ENCODE measurements around the gene PSTPIP1. TPM values are rescaled to one million over a fixed set of nuclear protein-coding genes. Genes with fewer than 3 reads are reported as not detected.

PSTPIP1 gene
- total RNA-seq, 3 donors from 2014 or later (not counting 1 experiment from before 2014, with no cell fraction given): 218 to 316 (median 228) TPM

GRCh38 chr15:77009176-77009575 lies 14.2 kb downstream of the PSTPIP1 start:
- peak overlapping the region; percentile 85 to 96 for H3K27ac Mint-ChIP-seq
- Histone ChIP-seq H3K27me3 (ENCODE audit: control insufficient read depth, insufficient read depth, low read length) (no peaks in the 10 kb centered on the region), H3K9me3 (ENCODE audit: control insufficient read depth, insufficient read depth, low read length) (no peaks in the 10 kb centered on the region), H3K36me3 (ENCODE audit: control insufficient read depth, insufficient read depth, low read length) (peaks cover 33% of the 10 kb centered on the region), H3K27ac (ENCODE audit: low read length) (peak overlapping the region; percentile 29), H3K4me3 (ENCODE audit: low read length) (no peak overlapping the region), H3K4me1 (ENCODE audit: control insufficient read depth, insufficient read depth, low read length) (peaks cover 86% of the 10 kb centered on the region)
- peaks cover 65 to 81% of the 10 kb centered on the region in 2 donors for H3K4me1 Mint-ChIP-seq
- H3K4me3 Mint-ChIP-seq: peak overlapping the region; percentile 17
- 86% methylated on average over 6 of the region's 6 CpGs for WGBS (ENCODE audit: insufficient coverage)
- no peak for ATAC-seq
- TF ChIP-seq, protein P1, sequence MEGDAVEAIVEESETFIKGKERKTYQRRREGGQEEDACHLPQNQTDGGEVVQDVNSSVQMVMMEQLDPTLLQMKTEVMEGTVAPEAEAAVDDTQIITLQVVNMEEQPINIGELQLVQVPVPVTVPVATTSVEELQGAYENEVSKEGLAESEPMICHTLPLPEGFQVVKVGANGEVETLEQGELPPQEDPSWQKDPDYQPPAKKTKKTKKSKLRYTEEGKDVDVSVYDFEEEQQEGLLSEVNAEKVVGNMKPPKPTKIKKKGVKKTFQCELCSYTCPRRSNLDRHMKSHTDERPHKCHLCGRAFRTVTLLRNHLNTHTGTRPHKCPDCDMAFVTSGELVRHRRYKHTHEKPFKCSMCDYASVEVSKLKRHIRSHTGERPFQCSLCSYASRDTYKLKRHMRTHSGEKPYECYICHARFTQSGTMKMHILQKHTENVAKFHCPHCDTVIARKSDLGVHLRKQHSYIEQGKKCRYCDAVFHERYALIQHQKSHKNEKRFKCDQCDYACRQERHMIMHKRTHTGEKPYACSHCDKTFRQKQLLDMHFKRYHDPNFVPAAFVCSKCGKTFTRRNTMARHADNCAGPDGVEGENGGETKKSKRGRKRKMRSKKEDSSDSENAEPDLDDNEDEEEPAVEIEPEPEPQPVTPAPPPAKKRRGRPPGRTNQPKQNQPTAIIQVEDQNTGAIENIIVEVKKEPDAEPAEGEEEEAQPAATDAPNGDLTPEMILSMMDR (IDR thresholded peaks at IDR 0.05): no peak
- DNase-seq: no peak
- no peaks in the 10 kb centered on the region for H3K36me3 Mint-ChIP-seq
- no peaks in the 10 kb centered on the region for H3K27me3 Mint-ChIP-seq (ENCODE audit: low read depth in 2 of 2)
- H3K9me3 Mint-ChIP-seq: no peaks in the 10 kb centered on the region
- intact Hi-C loops (cut with micrococcal nuclease): no loop called here

- Histone ChIP-seq H3K9me3 (ENCODE audit: control insufficient read depth, insufficient read depth, low read length) (no peaks in the 10 kb centered on the region), H3K36me3 (ENCODE audit: control insufficient read depth, insufficient read depth, low read length) (peaks cover 33% of the 10 kb centered on the region), H3K27ac (ENCODE audit: low read length) (peak overlapping the region; percentile 29), H3K4me3 (ENCODE audit: low read length) (no peak overlapping the region), H3K27me3 (ENCODE audit: control insufficient read depth, insufficient read depth, low read length) (no peaks in the 10 kb centered on the region), H3K4me1 (ENCODE audit: control insufficient read depth, insufficient read depth, low read length) (peaks cover 86% of the 10 kb centered on the region)
- ATAC-seq (no peak), DNase-seq (no peak)
- peaks cover 62 to 81% of the 10 kb centered on the region in 2 donors for H3K4me1 Mint-ChIP-seq
- no peaks in the 10 kb centered on the region for H3K36me3 Mint-ChIP-seq
- no peaks in the 10 kb centered on the region for H3K9me3 Mint-ChIP-seq
- peak overlapping the region; percentile 85 to 96 for H3K27ac Mint-ChIP-seq
- no peaks in the 10 kb centered on the region for H3K27me3 Mint-ChIP-seq (ENCODE audit: low read depth in 2 of 2)
- H3K4me3 Mint-ChIP-seq: peak overlapping the region; percentile 38
- 86% methylated on average over 14 of the region's 14 CpGs for WGBS (ENCODE audit: insufficient coverage)
- TF ChIP-seq, protein P1 (IDR thresholded peaks at IDR 0.05): no peak
- intact Hi-C loops (cut with micrococcal nuclease): loop anchor here (5.0 kb wide), 2 partner anchors 77 to 173 kb away; partner anchors contain the start of gene RCN2
These were observed 14.9 kb downstream of the PSTPIP1 start for GRCh38 chr15:77009646-77010311.

GRCh38 chr15:77010312-77010686 lies 15.4 kb downstream of the PSTPIP1 start:
- Mint-ChIP-seq H3K4me3 (peak overlapping the region; percentile 49), H3K4me1 (peaks cover 66 to 84% of the 10 kb centered on the region in 2 donors), H3K9me3 (no peaks in the 10 kb centered on the region), H3K36me3 (no peaks in the 10 kb centered on the region), H3K27me3 (ENCODE audit: low read depth in 2 of 2) (no peaks in the 10 kb centered on the region), H3K27ac (peak overlapping the region; percentile 85 to 96)
- Histone ChIP-seq H3K4me1 (ENCODE audit: control insufficient read depth, insufficient read depth, low read length) (peaks cover 86% of the 10 kb centered on the region), H3K9me3 (ENCODE audit: control insufficient read depth, insufficient read depth, low read length) (no peaks in the 10 kb centered on the region), H3K36me3 (ENCODE audit: control insufficient read depth, insufficient read depth, low read length) (peaks cover 33% of the 10 kb centered on the region), H3K4me3 (ENCODE audit: low read length) (no peak overlapping the region), H3K27me3 (ENCODE audit: control insufficient read depth, insufficient read depth, low read length) (no peaks in the 10 kb centered on the region), H3K27ac (ENCODE audit: low read length) (peak overlapping the region; percentile 29)
- DNase-seq: no peak
- TF ChIP-seq, protein P1 (IDR thresholded peaks at IDR 0.05): no peak
- no peak for ATAC-seq
- intact Hi-C loops (cut with micrococcal nuclease): loop anchor here (5.0 kb wide), 2 partner anchors 78 to 172 kb away; partner anchors contain the start of gene RCN2
- 91% methylated on average over 4 of the region's 4 CpGs for WGBS (ENCODE audit: insufficient coverage)
